ENCODE data around the gene CREB3L2. TPM values are rescaled to one million over a fixed set of nuclear protein-coding genes. Genes with fewer than 3 reads are reported as not detected.
A peak's percentile ranks its signal among the peaks of the same experiment; 100 is the strongest.

Gene CREB3L2
- total RNA-seq, 4 donors from 2014 or later = 10.9 to 24.5 (median 14.1) TPM

DNA sequence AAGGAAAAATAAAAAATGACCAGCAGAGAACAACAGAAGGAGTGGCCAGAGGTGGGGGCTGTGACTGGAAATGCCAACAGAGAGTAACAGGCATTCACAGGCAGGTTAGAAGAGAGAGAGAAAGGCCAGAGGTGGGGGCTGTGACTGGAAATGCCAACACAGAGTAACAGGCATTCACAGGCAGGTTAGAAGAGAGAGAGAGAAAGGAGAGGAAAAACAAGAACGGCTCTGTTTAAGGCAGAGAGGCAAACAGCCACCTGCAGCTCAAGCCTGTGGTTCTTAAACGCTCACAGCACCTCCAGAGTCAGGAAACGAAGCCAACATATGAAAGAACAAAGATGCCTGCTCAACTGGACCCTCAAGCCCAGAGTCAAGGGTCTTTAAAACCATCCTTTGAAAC lies 115.6 kb downstream of the CREB3L2 start:
- peak overlapping the region; percentile 6 for H3K27ac ChIP-seq
- no peak for TF ChIP-seq EP300 (IDR thresholded peaks at IDR 0.05)
- DNase-seq (ENCODE audit: low spot score in 2 of 2) = no peak
- H3K4me1 ChIP-seq = no peaks in the 10 kb centered on the region
- H3K9me3 ChIP-seq = no peaks in the 10 kb centered on the region
- peaks cover 47% of the 10 kb centered on the region for H3K36me3 ChIP-seq
- H3K27me3 ChIP-seq = no peaks in the 10 kb centered on the region
- 67% methylated on average over 3 of the region's 3 CpGs for WGBS
- H3K4me3 ChIP-seq = no peak overlapping the region

DNA sequence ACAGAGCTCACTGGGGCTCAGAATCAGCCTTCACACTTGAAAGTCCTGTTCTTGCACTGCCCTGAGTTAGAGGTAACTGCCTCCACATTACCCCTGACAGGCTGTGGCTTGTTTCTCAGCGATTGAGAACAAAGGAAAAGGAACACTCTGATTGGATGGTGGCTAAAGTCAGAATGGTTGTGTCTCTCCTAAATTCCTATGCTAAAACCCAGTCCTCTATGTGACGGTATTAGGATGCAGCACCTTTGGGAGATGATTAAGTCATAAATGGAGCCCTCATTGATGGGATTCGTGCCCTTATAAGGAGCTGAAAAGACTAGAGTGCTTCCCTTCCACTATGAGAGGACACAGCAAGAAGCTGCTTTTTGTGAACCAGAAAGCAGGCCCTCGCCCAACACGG lies 116.2 kb downstream of the CREB3L2 start:
- no peaks in the 10 kb centered on the region for H3K4me1 ChIP-seq
- 79% methylated on average over 5 of the region's 5 CpGs for WGBS
- TF ChIP-seq POLR2A (IDR thresholded peaks at IDR 0.05) = no peak
- no peak for TF ChIP-seq EP300 (IDR thresholded peaks at IDR 0.05)
- TF ChIP-seq, protein P1, sequence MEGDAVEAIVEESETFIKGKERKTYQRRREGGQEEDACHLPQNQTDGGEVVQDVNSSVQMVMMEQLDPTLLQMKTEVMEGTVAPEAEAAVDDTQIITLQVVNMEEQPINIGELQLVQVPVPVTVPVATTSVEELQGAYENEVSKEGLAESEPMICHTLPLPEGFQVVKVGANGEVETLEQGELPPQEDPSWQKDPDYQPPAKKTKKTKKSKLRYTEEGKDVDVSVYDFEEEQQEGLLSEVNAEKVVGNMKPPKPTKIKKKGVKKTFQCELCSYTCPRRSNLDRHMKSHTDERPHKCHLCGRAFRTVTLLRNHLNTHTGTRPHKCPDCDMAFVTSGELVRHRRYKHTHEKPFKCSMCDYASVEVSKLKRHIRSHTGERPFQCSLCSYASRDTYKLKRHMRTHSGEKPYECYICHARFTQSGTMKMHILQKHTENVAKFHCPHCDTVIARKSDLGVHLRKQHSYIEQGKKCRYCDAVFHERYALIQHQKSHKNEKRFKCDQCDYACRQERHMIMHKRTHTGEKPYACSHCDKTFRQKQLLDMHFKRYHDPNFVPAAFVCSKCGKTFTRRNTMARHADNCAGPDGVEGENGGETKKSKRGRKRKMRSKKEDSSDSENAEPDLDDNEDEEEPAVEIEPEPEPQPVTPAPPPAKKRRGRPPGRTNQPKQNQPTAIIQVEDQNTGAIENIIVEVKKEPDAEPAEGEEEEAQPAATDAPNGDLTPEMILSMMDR (IDR thresholded peaks at IDR 0.05) = no peak
- no peak for TF ChIP-seq POLR2AphosphoS5 (IDR thresholded peaks at IDR 0.05)
- H3K27ac ChIP-seq = peak overlapping the region; percentile 6
- no peaks in the 10 kb centered on the region for H3K9me3 ChIP-seq
- no peak for DNase-seq (ENCODE audit: low spot score in 2 of 2)
- peaks cover 53% of the 10 kb centered on the region for H3K36me3 ChIP-seq
- H3K27me3 ChIP-seq = no peaks in the 10 kb centered on the region
- H3K4me3 ChIP-seq = no peak overlapping the region

DNA sequence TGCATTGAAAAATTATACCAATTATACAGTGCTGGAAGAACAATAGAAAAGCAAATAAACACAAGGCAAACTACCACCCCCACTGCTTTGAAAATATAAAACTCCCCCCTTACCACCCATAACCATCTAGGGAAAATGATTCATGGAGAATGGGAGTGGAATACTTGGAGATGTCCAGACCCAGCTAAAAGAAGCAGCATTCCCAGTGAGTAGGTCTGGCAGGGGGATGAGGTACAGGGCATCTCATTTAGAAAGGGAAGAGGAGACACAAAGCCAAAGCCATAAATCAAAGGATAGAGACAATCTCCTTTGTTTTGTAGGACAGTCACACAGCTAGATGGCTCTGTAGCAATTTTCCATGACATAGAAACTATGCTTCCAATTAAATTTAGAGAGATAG lies 119.1 kb downstream of the CREB3L2 start:
- Histone ChIP-seq H3K9me3 (no peaks in the 10 kb centered on the region), H3K27ac (no peak overlapping the region), H3K27me3 (no peaks in the 10 kb centered on the region), H3K36me3 (peaks cover 68% of the 10 kb centered on the region), H3K4me3 (no peak overlapping the region), H3K4me1 (peaks cover 16% of the 10 kb centered on the region)
- DNase-seq (ENCODE audit: low spot score in 2 of 2) = no peak
- TF ChIP-seq EP300 (IDR thresholded peaks at IDR 0.05) (no peak), POLR2AphosphoS5 (IDR thresholded peaks at IDR 0.05) (no peak)
- TF ChIP-seq, protein P1 (IDR thresholded peaks at IDR 0.05) = no peak

DNA sequence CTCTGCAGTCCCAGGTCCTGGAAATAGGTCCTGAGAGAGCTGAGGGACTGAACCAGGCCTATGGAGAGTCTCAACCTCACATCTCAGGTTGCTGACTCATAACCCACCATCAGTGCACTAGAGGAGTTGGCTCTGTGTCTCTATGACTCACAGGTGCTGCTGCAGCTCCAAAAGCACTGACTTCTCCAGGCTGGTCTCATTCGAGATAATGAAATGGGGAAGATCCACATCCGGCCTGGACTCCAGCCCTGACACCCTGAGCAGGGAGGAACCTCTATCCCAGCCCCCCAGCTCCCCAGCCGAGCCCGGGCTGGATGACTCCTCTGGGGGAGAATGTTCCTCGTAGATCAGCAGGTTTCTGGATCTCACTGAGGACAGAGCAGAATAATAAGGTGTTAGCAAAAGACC lies 119.6 kb downstream of the CREB3L2 start:
- no peak for TF ChIP-seq EP300 (IDR thresholded peaks at IDR 0.05)
- H3K36me3 ChIP-seq = peaks cover 70% of the 10 kb centered on the region
- 86% methylated on average over 5 of the region's 5 CpGs for WGBS
- peaks cover 16% of the 10 kb centered on the region for H3K4me1 ChIP-seq
- DNase-seq (ENCODE audit: low spot score in 2 of 2) = no peak
- no peaks in the 10 kb centered on the region for H3K27me3 ChIP-seq
- H3K27ac ChIP-seq = no peak overlapping the region
- no peak overlapping the region for H3K4me3 ChIP-seq
- no peaks in the 10 kb centered on the region for H3K9me3 ChIP-seq

DNA sequence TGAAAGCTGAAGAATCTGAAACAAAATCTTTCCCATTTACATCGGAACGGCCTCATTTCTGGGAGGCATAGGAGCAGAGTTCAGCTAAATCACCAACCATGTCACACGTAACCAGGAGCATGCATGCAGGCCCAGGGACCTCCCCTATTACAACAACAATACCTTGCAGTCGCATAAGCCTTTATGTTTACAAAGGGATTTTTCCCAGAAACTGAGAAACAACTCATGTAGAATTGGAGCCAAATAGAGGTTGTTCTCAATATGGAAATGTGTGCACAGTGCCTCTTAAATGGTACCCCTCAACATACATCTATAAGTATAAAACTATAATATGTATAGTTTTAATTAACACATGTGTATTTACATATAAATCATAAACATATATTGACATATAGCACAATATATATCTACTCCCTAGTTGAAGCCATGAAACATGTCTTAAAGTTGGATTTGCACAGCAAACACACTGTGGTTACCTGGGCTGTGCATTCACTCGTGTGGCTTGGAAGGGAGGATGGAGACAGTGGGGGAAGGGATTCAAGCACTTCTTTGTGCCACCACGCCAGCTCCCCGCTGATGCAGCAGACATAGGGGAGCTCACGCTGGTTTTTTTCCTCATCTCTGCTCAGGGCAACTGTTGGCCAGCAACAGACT lies 120.2 kb downstream of the CREB3L2 start:
- Histone ChIP-seq H3K36me3 (peaks cover 70% of the 10 kb centered on the region), H3K27me3 (no peaks in the 10 kb centered on the region), H3K4me1 (peaks cover 16% of the 10 kb centered on the region), H3K27ac (no peak overlapping the region), H3K4me3 (no peak overlapping the region), H3K9me3 (no peaks in the 10 kb centered on the region)
- 88% methylated on average over 8 of the region's 8 CpGs for WGBS
- no peak for DNase-seq (ENCODE audit: low spot score in 2 of 2)
- TF ChIP-seq POLR2AphosphoS5 (IDR thresholded peaks at IDR 0.05) = no peak
- no peak for TF ChIP-seq EP300 (IDR thresholded peaks at IDR 0.05)
- TF ChIP-seq, protein P1 (IDR thresholded peaks at IDR 0.05) = no peak
- no peak for TF ChIP-seq POLR2A (IDR thresholded peaks at IDR 0.05)

DNA sequence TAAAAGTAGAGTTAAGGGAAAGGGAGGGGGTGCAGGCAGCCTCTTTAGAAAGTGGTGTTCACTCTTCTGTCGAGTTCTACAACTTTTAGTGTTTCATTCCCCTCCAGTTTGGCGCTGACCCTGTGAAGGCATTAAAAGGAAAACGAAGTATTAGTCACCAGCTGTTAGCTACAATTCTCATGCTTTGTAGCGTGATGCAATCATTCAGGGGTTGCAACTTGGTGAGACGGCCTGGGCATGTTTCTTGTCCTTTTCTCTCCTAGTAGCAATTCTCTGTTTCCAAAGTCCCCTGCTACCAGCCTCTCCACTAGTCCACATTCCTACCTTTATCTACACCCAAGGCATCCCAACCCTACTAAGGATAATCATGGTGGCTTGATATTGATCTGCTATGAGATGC lies 121.5 kb downstream of the CREB3L2 start:
- H3K27ac ChIP-seq = no peak overlapping the region
- no peak for TF ChIP-seq EP300 (IDR thresholded peaks at IDR 0.05)
- no peak for DNase-seq (ENCODE audit: low spot score in 2 of 2)
- H3K4me3 ChIP-seq = no peak overlapping the region
- H3K27me3 ChIP-seq = no peaks in the 10 kb centered on the region
- no peaks in the 10 kb centered on the region for H3K9me3 ChIP-seq
- H3K36me3 ChIP-seq = peaks cover 73% of the 10 kb centered on the region
- peaks cover 16% of the 10 kb centered on the region for H3K4me1 ChIP-seq
- WGBS = 68% methylated on average over 5 of the region's 5 CpGs

Data from suprapubic skin (tissue), 4 donors.